K562 (cell line): ENCODE data around the gene CRY2. TPM values are rescaled to one million over a fixed set of nuclear protein-coding genes. Genes with fewer than 3 reads are reported as not detected.

Experiments used
- AFF4 ChIP-seq: sonication (generic); formaldehyde crosslinking; IDR thresholded peaks from 2 replicates; pipeline ENCODE4 v1.8.0; 2023; ENCODE audit warnings: mild to moderate bottlenecking, missing genetic modification reagents
- DIDO1 ChIP-seq: fragments of 450-650 bp; IDR thresholded peaks from 2 replicates; pipeline ENCODE4 v1.6.1; 2016; ENCODE audit warnings: low read depth, missing biosample characterization, missing genetic modification characterization
- HNRNPLL ChIP-seq: fragments of 200-400 bp; formaldehyde crosslinking; IDR thresholded peaks from 2 replicates; pipeline ENCODE4 v1.6.1; 2017; ENCODE audit warnings: low read length, low read depth, mild to moderate bottlenecking; ENCODE audit not compliant: poor library complexity, severe bottlenecking
- ID3 ChIP-seq, 2 experiments: fragments of 250-450 bp in 1 of 2; fragments of 450-650 bp in 1 of 2; sonication (Bioruptor Pico) in 1 of 2; IDR thresholded peaks; 2 replicates each; pipeline versions ENCODE4 v1.6.1 to v1.8.0; 2016 to 2021; ENCODE audit warnings: mild to moderate bottlenecking in 2 of 2, moderate library complexity in 2 of 2, missing compliant biosample characterization in 1 of 2, missing genetic modification characterization in 1 of 2
- MTA2 ChIP-seq: fragments of 450-650 bp; IDR thresholded peaks from 2 replicates; pipeline ENCODE4 v1.6.1; 2016; ENCODE audit warnings: low read depth
- NCOA1 ChIP-seq: fragments of 450-650 bp; IDR thresholded peaks from 2 replicates; pipeline ENCODE4 v1.6.1; 2016; ENCODE audit warnings: low read depth
- PBX2 ChIP-seq, 2 experiments: IDR thresholded peaks in 1 of 2; conservative IDR thresholded peaks in 1 of 2; 2 replicates each; pipeline ENCODE4 v1.6.1; 2016; ENCODE audit warnings: low read depth in 2 of 2, mild to moderate bottlenecking in 1 of 2, missing compliant biosample characterization in 1 of 2, missing genetic modification characterization in 1 of 2, moderate library complexity in 1 of 2
- PML ChIP-seq: IDR thresholded peaks from 2 replicates; pipeline ENCODE4 v1.6.1; 2012; ENCODE audit warnings: low read length, inconsistent platforms
- RREB1 ChIP-seq: fragments of 250-450 bp; sonication (Bioruptor Pico); IDR thresholded peaks from 2 replicates; pipeline ENCODE4 v1.4.0; 2020
- SMARCE1 ChIP-seq: fragments of 450-650 bp; IDR thresholded peaks from 2 replicates; pipeline ENCODE4 v1.7.1; 2016; ENCODE audit warnings: mild to moderate bottlenecking
- ZNF175 ChIP-seq: fragments of 200-800 bp; sonication (Bioruptor generic); IDR thresholded peaks from 2 replicates; pipeline ENCODE4 v1.6.1; 2016; ENCODE audit warnings: low read depth, mild to moderate bottlenecking, missing genetic modification characterization, missing compliant biosample characterization
- ZNF24 ChIP-seq: fragments of 450-650 bp; IDR thresholded peaks from 2 replicates; pipeline ENCODE4 v1.6.1; 2016
- ZNF280B ChIP-seq: fragments of 250-450 bp; sonication (Bioruptor Pico); IDR thresholded peaks from 2 replicates; pipeline ENCODE4 v1.5.1; 2021; ENCODE audit warnings: mild to moderate bottlenecking
- polyA plus RNA-seq, 8 experiments: library from polyadenylated mRNA; depleted of rRNA in 4 of 8; stranded (reverse) in 5 of 8; unstranded in 3 of 8; fragments of >200 nt; fragmentation: Nextera tagmentation in 2 of 8; fragmentation: Illumina TruSeq in 1 of 8; extraction: Ambion mirVana in 2 of 8; extraction: Trizol in 1 of 8; gene quantifications; 2 replicates each; pipeline versions ENCODE4 v1.2.1 to v1.2.3, GENCODE V29; 2011 to 2014; ENCODE audit warnings: inconsistent platforms in 1 of 8, missing spikeins in 1 of 8
- total RNA-seq, 7 experiments: library from RNA; depleted of rRNA in 6 of 7; stranded (reverse); fragments of >200 nt in 6 of 7; fragmentation: Illumina TruSeq in 2 of 7; extraction: Trizol in 2 of 7; gene quantifications; 2 replicates each; pipeline versions ENCODE4 v1.2.1 to v1.2.3, GENCODE V29; 2011 to 2021; ENCODE audit warnings: low replicate concordance in 1 of 7

Gene CRY2
- total and polyA plus RNA-seq, 9 of the 15 experiments (the other 6 are each of a cell fraction or from before 2014, with no cell fraction given) = 2.3 to 23.9 (median 14.8) TPM

- TF ChIP-seq PML (0 out of 2 replicates have a peak, but pooled peaks have one; percentile 4), ZNF24 (no peak), ZNF175 (CRISPR knock-in tag) (no peak), DIDO1 (tag) (no peak), PBX2 (CRISPR knock-in tag; IDR thresholded peaks at IDR 0.05; ENCODE audit: low read depth) (no peak), PBX2 (tag; conservative IDR thresholded peaks at IDR 0.05; ENCODE audit: low read depth) (no peak), MTA2 (no peak), AFF4 (CRISPR knock-in tag) (no peak), RREB1 (CRISPR knock-in tag) (no peak), SMARCE1 (peak; percentile 43; the same call in 1 of the 2 replicates), NCOA1 (no peak), ID3 (CRISPR knock-in tag; IDR thresholded peaks at IDR 0.05) (no peak), ID3 (tag; IDR thresholded peaks at IDR 0.05) (no peak), ZNF280B (no peak), HNRNPLL (peak; percentile 88)
Measured at GRCh38 chr11:45847911-45848316, 639 bp downstream of the CRY2 start (continued).
